ENCODE data around the gene PTPN2.

GRCh38 chr18:12879840-12880540, 4.0 kb downstream of the PTPN2 start:
- TF ChIP-seq GATA2 (IDR thresholded peaks at IDR 0.05; ENCODE audit: low read depth, low read length) (no peak), GATA3 (IDR thresholded peaks at IDR 0.05; ENCODE audit: low read depth, low read length) (no peak)
